NCI-H146 treated with DMSO at 0.1 percent for 48 hours (cell line): ENCODE data around the gene ASB8.
A peak's percentile ranks its signal among the peaks of the same experiment; 100 is the strongest.

Experiments used
- DNase-seq: peaks from one replicate; lab custom pipeline; 2025; ENCODE audit not compliant: unreplicated experiment; lab: John Stamatoyannopoulos, UW

The ASB8 gene

DNA sequence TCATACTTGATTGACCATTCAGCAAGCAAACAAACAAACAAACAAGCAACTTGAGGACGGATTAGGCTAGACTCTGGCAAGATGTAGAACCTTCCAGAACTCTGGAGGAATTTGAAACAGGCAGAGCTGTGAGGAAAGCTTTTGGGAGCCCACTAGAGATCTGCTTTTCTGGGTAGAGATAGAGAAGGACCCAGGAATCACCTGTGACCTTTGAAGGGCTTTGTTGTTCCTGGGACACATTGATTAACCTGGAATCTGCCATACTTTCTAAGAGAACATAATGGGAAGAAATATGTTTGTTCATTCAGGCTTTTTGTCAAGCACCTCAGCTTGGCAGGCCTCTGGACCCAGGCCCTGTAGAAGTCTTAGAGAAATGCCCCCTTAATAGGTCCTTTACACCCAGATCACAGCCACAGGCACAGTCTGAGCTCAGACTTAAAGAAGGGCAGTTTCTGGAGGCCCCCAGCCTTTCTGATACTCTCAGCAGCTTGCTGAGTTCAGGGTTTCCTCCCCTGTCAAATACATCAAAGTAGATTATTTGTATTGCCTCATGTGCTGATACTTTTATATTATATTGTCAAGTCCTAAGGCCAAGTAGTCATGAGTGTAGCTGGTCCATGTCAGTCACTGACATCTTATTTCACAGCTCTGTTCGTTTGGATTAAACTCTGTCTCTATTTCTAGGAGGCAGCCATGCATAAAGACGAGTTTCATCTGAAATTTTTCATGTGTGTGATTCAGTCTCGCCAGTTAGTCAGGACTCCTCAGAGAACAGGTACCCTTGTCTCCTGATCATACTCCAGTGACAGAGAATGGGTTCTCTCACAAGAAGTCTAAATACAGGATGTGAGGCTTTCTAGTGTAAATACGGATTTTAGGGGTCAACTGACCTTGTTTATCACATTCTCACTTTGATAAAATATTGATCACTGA, 50.4 kb downstream of the ASB8 start:
- DNase-seq = no peak

- DNase-seq = peak; percentile 92
Measured at GRCh38 chr12:48105867-48106680, 51.2 kb downstream of the ASB8 start, which contains the start of gene SENP1. TSS of gene SENP1 (minus strand) at chr12:48106079. CDS start at chr12:48101472, 4,607 bp downstream.

GRCh38 chr12:48105321-48105866, 51.9 kb downstream of the ASB8 start:
- no peak for DNase-seq

GRCh38 chr12:48104531-48104930, 52.8 kb downstream of the ASB8 start:
- no peak for DNase-seq
